Fibroblast of peridontal ligament (primary cell): ENCODE measurements around the gene CPT2.

Source experiments
- DNase-seq: peaks from one replicate; pipeline ENCODE4 v3.0.0-alpha.2; 2010; ENCODE audit errors: extremely low read depth

Gene CPT2

DNA sequence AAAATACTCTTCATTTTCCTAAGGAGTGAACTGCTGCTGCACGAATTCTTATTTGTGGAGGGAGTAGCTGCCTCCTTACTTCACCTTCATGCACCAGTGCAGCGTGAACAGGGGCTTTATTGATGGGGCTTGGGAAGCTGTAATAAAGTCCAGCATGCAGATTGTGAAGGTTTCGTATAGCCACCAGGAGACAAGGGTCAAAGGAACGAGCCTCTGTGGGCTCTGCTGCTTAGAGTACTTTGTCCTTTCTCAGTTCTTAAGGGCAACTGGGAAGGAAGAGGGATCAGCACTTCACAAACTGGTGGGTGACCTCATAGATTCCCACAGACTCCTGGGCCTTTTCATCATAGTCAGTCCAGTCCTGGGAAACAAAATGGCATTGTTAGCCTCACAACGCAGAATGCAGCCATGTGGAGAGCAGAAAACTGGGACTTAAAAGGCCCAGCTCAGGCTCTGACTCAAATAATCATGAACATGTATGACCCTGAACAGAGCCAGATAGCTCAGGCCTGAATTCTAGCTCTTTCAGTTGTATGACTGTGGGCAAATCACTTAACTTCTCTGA lies 17.8 kb downstream of the CPT2 start:
- DNase-seq = no peak

DNA sequence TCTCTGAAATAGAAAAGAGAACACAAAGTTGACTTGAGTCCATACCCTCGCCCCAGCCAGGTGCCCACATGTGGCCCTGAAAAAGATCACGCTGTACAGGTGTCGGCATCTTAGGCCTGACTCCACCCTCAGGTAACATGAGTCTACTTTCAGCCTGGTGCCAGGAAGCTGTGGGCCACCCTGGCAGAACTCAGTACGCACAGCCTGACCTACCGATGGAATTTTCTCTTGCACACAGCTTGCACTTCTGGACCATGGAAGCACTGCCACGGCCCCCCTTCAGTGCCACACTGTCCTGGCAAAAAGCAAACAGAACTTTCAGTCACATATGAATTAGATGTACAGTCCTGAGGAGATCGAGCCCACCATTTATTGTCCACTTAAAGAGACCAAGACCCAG lies 21.6 kb downstream of the CPT2 start:
- DNase-seq = no peak

DNA sequence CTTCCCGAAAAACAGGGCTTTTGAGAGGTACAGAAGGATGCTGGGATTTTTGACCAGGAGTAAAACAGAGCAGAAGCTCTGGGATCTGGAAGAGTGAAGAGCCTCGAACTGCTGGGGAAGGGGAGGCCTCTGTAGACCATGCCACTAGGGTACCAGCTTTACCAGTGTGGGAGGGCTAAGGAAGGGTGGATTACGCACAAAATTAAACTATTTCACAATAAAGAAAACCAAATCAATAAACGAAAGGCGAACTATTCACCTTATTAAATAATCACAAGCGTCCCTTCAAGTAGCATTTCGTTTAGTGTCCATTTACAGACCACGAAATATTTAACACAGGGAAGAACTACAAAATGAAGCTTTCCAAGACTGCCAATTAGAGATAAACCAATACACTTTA lies 23.1 kb downstream of the CPT2 start:
- DNase-seq = no peak

DNA sequence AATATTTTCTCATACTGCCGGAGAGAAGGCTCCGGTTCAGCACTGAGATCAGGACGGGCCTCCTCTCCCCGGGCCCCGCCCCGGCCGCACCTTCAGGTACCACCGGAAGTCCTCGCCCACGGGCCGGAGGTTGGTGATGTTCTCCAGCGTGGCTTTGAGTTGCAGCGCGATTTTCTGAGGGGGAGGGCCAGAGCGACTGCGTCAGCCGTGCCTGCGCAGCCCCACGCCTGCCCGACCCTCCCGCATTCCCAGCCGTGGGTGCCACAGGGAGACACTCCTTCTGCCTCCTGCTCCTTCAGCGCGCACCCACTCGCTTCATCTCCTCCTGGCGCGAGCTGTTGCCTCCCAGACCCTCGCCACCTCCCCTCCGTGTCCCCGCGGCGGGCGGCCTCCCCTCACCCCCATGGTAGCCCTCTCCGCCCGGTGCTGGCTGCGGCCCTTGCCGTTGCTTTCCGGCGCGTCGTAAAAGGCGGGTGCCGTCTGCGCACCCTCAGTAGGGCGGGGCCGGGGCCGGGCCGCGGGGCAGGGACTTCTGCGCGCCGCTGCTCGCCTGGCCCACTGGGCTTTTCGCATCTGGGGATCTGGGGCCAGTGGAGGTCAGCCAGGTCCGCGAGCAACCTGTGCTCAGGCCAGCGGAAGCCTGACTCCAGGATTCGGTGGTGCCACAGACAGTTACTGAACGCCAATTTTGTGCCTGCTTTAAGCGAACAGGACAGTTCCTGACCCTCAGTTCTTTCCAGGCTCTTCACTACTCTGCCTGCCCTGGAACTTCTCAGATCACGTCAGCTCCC lies 23.7 kb downstream of the CPT2 start, which contains the start of gene CZIB:
CZIB (minus strand) TSS at position 464 of the 791 bp plus-strand sequence; CDS start at position 405, 59 bp downstream.
- peak; percentile 84 for DNase-seq

DNA sequence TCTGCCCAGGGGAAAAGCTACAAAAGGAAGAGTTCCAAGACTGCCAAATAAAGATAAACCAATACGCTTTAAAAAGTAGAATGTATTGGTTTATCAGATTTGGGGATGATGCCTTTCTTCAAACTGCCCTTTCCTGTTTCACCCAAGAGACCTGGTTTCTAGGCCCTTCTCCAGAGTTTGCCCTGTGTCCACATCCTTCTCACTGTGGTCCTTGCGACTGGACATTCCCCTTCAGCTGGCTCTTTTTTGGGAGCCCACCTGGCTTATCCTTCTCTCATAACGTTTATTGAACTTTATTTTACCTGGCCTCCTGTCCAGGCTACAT lies 24.3 kb downstream of the CPT2 start:
- DNase-seq = no peak

DNA sequence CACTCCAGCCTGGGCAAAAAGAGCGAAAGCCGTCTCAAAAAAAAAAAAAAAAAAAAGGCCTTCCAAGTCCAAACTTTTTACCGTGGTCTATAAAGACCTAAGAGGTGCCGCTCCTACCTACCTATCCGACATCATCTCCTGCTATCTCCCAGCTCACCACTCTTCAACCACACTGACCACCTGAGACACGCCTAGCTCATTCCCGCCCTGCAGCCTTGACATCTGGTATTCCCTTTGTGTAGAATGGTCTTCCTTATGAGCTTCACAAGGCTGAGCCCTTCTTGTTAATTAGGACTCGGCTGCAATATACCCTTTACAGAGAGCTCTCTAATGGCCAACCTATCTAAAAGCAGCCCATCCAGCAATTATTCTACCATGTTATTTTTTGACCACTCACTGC lies 41.0 kb downstream of the CPT2 start:
- no peak for DNase-seq

DNA sequence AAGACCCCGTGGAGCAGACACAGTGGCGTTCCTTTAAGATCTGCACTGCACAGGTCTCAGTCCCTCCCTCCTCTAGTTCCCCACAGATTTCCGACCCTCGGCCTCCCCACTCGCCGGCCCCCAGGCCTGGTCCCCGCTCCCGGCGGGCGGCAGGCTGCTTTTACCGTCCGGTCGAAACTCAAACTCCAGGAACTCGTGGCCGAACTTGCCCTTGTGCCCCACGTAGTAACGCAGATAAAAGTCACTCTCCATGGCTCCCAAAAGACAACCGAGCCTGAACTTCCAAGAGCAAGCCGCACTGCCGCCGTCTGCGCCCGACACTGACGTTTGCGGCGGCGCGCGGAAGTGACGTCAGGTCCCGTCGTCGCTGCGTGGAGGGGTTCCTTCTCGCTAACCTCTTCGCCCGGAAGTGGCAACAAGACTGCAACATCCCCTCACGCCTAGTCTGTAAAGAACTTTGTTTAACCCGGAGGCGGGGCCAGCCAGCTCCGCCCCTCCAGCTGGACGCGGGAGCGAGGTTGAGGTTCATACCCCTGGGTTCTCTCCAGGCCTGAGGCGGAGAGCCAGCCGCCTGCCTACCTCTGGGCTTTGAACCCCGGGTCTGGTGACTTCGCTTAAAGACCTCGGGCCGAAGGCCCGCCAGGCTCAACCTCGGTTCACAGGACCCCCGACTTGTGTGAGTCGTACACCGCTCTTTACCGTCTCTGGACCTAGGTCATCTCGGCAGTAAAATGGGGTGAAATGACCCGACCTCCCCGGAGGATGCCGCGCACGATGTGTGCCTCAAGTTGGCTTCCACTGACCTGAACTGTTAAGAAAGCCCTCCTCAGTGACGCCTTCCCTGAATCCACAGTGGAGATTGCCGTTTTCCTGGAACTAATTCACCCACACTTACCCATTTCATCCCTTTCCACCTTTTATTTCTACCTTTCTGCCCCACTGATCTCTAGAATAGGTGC lies 41.9 kb downstream of the CPT2 start, which contains the start of gene MAGOH:
MAGOH (minus strand) TSS at position 322 of the 959 bp plus-strand sequence; CDS start at position 252, 70 bp downstream.
- peak; percentile 96 for DNase-seq

DNA sequence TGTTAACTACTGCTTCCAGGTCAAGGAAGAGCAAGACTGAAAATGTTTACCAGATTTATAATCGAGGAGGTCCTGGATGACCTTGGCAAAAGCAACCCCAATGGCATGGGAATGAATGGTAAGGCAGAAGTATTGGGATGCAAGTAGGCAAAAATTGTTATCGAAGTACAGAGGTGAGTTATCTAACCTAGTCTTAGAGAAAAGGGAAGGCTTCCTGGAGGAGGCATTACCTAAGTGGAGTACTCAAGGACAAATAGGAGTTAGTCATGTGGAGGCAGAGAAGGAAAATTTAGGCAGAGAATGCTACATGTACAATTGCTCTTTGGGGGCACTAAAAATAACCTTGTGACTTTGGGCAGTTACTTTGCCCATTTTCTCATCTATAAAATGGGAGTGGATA lies 45.2 kb downstream of the CPT2 start:
- no peak for DNase-seq

DNA sequence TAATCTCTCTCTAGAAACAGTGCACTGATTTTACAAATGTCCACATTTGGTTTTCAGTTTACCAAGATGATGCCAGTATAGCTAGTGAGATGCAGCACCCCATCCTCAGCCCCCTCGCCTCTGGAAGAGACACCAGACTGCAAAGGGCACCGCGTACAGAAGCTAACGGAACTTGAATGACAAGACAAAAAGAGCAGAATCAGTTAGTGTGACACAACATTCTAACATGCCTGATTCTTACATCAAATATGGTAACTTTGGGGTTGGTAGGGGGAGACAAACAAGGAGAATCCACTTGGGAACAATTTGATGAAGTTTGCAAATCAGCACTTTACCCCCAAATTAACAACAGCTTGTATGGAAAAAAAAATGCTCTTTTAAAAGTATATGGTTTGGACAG lies 45.8 kb downstream of the CPT2 start:
- no peak for DNase-seq

DNA sequence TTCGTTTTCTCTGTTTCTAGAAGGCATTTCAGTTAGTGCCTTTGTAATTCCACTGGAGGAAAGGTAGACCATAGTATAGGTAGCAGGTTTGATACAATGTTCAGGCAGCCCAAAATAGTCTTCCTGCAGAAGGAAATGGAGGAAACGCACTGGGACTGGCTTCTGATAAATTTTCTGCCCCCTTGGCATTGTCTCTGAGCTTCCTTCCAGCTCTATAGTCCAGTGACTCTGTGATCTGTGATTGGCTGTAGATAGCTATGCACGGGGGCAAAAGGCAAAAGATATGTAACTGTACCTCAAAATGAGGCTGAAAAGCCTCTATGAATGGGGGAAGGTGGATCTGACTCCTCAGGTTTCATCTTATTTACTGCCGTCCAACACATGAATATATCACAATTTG lies 47.5 kb downstream of the CPT2 start:
- no peak for DNase-seq

DNA sequence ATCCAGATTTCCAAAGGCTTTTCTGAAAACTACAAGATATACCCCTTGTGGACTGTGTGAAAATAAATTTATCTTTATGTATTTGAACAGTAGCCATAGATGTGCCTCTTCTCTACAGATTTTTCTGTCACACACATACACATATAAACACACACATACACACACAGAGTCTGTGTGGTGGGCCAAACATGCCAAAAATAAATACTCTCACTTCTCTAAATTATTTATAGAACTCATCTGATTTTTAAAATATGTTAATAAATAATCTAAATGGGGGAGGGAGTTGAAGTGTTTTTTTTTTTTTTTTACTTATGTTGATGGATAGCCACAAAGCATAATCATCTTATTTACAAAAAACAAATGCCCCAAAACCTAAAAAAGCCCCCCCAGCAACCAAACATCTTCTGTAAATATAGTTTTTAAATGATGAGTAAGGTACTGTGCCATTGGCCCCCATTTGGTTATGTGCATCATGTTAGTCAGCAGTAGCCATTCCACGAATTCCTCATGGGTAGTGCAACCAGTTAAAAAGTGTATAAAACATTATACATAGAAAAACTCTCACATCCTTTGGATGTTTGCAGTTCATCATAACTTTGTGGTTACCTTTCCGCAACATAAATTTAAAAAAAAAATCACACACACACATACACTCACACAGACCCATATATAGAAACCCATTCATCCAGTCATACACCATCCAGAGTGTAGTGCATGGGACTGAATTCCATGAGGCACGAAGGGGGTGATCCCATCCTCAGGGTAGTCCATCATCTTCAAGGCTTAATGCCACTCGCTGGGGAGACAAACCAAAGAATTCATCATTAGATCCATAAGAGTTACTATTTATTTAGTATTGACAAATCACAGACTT lies 49.9 kb downstream of the CPT2 start:
- peak; percentile 77 for DNase-seq

DNA sequence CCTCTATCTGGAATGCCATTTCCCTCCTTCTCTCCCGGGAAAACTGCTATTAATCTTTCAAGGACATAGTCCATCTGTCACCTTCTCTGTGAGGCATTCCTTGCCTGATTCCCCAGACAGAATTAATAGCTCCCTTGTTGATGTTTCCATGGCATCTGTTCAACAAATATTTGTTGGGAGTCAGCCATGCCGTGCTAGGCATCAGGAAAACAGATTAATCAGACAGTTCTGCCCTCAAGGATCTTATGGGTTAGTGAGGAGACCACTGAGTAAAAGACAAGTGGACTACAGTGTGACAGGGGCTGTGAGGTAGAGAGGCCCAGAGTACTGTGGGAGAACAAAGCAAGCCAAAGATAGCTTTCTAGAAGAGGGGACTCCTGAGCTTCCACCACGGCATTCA lies 53.1 kb downstream of the CPT2 start:
- no peak for DNase-seq

DNA sequence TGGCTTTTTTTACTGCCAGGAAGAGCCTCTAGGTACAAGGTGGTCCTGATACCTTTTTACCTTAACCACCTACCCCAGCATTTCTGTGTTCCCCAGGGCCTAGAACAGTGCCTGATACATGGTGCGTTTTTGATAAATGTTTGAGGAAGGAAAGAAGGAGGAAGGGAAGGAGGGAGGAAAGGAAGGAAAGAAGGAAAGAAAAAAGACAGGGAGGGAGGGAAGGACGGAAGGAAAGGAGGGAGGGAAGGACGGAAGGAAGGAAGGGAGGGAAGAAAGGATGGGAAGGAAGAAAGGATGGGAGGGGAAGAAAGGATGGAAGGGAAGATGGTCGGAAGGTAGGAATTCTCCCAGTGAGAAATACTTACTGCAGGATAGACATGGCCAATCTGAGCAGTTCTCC lies 53.7 kb downstream of the CPT2 start:
- DNase-seq = no peak

DNA sequence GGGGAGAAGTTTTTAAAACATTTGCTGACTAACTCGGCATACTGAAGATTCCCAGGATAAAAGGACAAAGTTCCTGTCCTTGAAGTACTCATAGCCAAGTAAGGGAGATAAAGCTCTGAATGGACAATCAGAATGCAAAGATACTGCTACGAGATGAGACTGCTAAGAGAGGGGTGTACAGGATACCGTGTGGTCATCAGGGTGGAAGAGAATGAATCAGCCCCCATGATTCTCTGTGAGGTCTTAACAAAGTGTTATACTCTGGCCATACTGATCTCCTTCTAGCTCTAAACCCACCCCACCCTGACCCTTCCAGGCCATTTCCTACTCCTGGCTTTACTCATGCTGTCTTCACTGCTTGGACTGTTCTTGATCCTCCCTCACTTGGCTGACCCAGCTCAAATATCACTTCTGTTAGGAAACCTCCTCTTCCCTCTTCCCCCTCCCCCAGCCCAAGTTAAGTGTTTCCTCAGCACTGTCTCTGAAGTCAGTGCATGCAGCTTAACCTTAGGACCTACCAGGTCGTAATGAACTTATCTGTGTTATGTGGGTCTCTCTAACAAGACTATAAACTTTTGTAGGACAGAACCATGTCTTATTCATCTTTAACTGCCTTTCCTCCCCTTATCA lies 57.5 kb downstream of the CPT2 start:
- DNase-seq = no peak

DNA sequence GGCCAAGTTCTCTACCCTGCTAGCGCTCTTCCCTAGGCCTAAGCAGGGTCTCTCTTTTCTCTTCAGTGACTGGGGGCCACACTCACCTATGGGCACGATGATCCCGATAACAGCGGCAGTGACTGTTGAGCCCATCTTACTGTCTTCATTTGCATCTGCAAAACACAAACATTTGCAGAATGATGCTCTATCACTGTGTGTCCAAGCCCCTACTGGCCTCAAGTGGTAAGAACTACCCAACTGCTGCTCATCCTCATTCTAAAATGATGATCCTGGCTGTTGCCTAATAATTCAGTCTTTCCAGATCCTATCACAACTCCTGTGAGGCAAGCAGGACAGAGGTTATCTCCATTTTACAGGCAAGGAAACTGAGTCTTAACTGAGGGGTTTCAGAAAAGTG lies 58.4 kb downstream of the CPT2 start:
- no peak for DNase-seq

DNA sequence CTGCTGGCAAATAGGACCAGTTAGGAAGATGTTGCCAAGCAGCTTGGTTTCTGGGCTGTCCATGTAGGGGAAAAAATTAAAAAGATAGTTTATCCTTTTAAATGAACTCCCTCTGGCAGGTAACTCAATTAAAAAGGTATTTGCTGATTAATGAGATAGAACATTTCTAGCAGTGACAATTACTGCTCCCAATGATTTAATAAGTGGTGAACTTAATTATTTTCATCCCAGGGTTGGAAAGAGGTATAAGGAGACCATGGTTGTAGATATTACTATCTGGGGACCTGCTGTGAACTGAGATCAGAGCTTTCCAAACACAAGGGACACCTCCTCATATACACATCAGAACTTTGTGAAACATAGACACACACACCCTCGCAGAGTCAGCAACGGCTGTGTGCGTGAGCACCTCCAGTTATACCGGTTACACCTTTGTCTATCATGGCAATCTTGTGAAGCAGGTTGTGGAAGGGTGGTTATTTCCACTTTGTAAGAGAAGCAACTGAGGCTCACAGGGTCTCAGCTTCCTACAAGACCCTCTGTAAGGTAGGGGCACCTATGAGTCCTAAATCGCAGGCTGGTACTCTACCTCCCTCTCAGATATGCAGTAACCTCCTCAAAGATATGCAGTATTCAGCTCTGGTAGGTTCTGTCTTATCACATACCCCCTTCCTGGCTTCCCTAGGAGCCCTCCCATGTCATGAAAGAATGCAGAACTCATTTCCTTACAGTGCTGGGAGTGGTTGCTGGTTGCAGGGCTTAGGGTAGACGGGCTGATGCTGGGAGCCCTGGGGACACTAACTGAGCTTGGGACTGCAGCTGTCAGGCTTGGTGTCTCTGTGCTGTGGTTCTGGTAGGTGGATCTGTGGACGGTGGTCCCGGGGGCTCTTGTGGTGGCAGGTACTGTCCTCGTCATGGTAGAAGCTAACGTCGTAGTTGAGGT lies 60.2 kb downstream of the CPT2 start:
- DNase-seq = no peak

DNA sequence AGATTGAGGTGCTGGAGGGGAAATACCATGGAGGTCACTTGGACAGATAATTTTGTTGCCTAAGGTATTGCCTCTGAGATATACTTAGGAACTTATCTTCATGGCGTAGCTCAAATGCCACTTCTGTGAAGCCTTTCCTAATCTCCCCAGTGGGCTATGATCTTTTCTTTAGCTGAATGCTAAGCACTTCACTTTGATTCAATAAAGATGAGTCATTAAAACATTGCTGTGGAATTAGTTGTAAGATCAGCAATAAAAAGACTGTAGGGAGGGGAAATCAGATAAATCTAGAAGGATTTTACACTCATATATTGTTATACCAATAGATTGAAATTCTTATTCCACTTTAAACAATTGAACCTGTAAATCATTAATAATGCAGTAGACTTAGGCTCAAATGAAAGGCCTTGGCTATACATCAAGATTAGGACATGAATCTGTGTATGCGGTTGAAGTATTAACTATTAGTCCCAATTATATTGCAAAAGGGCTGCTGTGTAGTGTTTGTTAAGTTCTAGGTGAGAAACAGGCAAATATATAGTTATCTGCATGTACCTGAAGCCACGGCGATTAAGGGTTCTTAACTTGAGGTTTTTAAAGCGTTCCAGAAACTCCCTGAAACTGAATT lies 60.9 kb downstream of the CPT2 start:
- DNase-seq = no peak

DNA sequence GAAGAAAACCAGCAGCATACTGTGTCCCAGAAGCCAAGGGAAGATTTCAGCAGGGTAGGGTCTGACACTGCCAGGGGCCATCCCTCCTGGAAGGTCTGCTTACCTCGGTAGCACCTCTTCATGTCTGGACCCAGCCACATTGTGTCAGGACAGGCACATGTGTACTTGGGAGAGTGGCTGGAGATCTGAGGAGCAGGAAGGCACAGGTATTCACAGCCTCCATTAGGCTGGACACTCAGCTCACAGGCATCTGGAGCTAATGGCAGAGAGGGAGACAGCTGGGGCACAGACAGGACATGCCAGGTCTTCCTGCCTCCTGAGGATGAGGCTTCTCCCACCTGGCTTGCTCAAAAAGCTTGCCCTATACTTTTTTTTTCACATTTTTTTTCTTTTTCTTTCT lies 61.6 kb downstream of the CPT2 start:
- no peak for DNase-seq

DNA sequence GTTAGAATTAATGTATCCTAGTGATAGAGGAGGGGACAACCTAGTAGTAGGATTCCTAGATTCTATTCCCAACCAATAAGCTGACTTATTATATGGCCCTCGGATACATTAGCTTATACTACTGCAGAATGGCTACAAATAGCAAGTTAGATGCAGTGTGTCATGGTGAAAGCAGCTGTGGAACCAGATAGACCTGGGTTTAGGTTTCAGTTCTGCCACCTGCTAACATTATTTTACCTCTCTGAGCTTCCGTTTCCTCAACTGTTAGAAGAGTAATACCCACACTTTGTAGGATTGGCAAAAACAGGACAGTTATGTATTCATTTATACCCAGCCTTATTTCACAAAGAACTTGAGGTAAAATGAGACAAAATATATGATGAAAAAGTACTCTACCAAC lies 63.3 kb downstream of the CPT2 start:
- DNase-seq = no peak
